Measurements from ENCODE around the gene TUBA4A.
"Not testable (repeated sequence)": the region's sequence is repeated elsewhere in the genome, so short reads cannot be mapped to it uniquely, and the experiment has no call there.

Gene TUBA4A

GRCh38 chr2:219207884-219208740 is 45.6 kb downstream of the TUBA4A start:
- no peak for TF ChIP-seq CTCF (IDR thresholded peaks at IDR 0.05; ENCODE audit: low read depth, low read length)
- DNase-seq (ENCODE audit: extremely low read depth, low read depth) = no peak

- no peak for DNase-seq (ENCODE audit: extremely low read depth, low read depth)
- TF ChIP-seq CTCF (IDR thresholded peaks at IDR 0.05; ENCODE audit: low read depth, low read length) = no peak
These were observed 46.4 kb downstream of the TUBA4A start for GRCh38 chr2:219207134-219207883.

DNA sequence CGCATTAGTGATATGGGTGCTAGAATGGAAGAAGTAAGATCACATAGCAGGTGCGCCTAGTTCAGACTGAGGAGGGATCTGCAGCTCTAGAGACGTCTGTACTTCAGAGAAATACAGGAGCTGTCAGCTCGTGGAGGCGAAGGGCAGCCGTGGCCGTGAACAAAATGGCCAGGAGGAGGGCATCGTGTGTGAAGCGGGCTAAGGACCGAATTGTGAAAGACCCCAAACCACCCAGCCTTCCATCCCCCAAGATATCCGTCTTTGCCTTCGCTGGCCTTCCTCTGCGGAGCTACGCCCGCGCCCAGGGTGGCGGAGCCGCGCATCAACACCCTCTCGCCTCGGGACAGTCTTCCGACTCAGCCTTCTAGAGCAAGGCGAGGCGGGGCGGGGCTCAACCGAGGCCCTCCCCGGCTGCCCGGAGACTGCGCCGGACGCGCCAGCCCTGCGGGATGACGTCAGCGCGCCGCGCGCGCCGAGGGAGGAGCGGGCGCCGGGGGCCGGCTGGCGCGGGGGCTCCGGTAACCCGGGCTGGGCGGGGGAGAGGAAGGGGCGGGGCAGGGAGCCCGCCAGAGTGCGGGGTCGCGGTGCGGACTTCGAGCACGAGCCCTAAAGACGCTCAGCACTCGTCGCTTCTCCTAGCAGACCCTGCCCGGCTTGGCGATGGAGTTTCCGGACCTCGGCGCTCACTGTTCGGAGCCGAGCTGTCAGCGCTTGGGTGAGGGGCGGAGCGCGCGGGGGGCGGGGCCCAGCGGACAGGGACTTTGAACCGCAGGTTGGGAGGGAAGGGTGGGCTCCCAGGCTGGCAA is 47.2 kb downstream of the TUBA4A start, which contains the start of gene ZFAND2B:
ZFAND2B (plus strand) TSS at position 455 of the 806 bp plus-strand sequence; CDS start at position 661, 206 bp downstream.
- no peak for TF ChIP-seq CTCF (IDR thresholded peaks at IDR 0.05; ENCODE audit: low read depth, low read length)
- peak; percentile 77 for DNase-seq (ENCODE audit: extremely low read depth, low read depth)

DNA sequence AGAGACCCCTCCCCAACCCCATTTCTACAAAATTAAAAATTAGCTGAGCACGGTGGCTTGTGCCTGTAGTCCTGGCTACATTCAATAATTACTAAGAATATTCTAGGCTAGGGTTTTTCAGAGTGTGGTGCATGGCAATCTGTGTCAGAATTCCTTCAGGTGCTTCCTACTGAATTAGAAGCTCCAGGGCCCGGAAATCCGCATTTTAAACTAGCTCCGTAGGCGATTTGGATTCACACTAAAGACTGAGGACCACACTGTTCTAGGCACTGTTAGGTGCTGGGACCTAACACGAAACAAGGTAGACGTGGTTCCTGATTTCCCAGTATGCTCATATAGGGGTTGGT is 47.8 kb downstream of the TUBA4A start:
- DNase-seq (ENCODE audit: extremely low read depth, low read depth) = no peak
- TF ChIP-seq CTCF (IDR thresholded peaks at IDR 0.05; ENCODE audit: low read depth, low read length) = no peak

GRCh38 chr2:219205165-219205538 is 48.6 kb downstream of the TUBA4A start:
- DNase-seq (ENCODE audit: extremely low read depth, low read depth) = no peak

GRCh38 chr2:219204425-219205164 is 49.1 kb downstream of the TUBA4A start:
- no peak for DNase-seq (ENCODE audit: extremely low read depth, low read depth)
- TF ChIP-seq CTCF (IDR thresholded peaks at IDR 0.05; ENCODE audit: low read depth, low read length) = no peak

More at GRCh38 chr2:219205165-219205538, 48.6 kb downstream of the TUBA4A start:
- TF ChIP-seq CTCF (IDR thresholded peaks at IDR 0.05; ENCODE audit: low read depth, low read length) = no peak

DNA sequence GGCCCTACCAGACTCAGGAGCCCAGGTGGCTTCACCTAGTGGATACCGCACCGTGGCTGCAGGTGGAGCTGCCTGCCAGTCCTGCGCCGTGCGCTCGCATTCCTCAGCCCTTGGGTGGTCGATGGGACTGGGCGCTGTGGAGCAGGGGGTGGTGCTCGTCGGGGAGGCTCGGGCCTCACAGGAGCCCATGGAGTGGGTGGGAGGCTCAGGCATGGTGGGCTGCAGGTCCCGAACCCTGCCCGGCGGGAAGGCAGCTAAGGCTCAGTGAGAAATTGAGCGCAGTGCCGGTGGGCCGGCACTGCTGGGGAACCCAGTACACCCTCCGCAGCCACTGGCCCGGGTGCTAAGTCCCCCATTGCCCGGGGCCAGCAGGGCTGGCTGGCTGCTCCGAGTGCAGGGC is 52.4 kb downstream of the TUBA4A start:
- DNase-seq (ENCODE audit: extremely low read depth, low read depth) = not testable (repeated sequence)

GRCh38 chr2:219200502-219201326 is 53.0 kb downstream of the TUBA4A start:
- DNase-seq (ENCODE audit: extremely low read depth, low read depth) = not testable (repeated sequence)

All from AG09319 (cell line).